Fibroblast of lung (primary cell): ENCODE results near the gene OR1A2.

ENCODE experiments used
- CTCF ChIP-seq, 2 donors: IDR thresholded peaks in 1 of 2; conservative IDR thresholded peaks in 1 of 2; 1 replicate in 1 of 2; 2 replicates in 1 of 2; pipeline ENCODE4 v1.5.1; 2011 to 2012; ENCODE audit warnings: low read length in 2 of 2, control low read depth in 1 of 2, inconsistent platforms in 1 of 2, low read depth in 1 of 2, mild to moderate bottlenecking in 1 of 2
- EZH2 ChIP-seq: IDR thresholded peaks from 2 replicates; pipeline ENCODE4 v1.5.1; 2012; ENCODE audit warnings: low read length, control low read depth, mild to moderate bottlenecking; ENCODE audit errors: missing control alignments

- TF ChIP-seq CTCF (conservative IDR thresholded peaks at IDR 0.05 in 1 of 2, IDR thresholded peaks at IDR 0.05 in 1 of 2; ENCODE audit: low read depth in 1 of 2, low read length in 2 of 2), result no peak
- TF ChIP-seq EZH2, result no peak
These were observed 24.5 kb downstream of the OR1A2 start for GRCh38 chr17:3221850-3222249.
